AG08396 (cell line): ENCODE results near the gene KIAA1586.
A peak's percentile ranks its signal among the peaks of the same experiment; 100 is the strongest.
"Not testable (repeated sequence)": the region's sequence is repeated elsewhere in the genome, so short reads cannot be mapped to it uniquely, and the experiment has no call there.

Experiments
- DNase-seq: peaks from one replicate; pipeline ENCODE4 v3.0.0; 2012; ENCODE audit warnings: low spot score, mixed read lengths

Gene KIAA1586, protein sequence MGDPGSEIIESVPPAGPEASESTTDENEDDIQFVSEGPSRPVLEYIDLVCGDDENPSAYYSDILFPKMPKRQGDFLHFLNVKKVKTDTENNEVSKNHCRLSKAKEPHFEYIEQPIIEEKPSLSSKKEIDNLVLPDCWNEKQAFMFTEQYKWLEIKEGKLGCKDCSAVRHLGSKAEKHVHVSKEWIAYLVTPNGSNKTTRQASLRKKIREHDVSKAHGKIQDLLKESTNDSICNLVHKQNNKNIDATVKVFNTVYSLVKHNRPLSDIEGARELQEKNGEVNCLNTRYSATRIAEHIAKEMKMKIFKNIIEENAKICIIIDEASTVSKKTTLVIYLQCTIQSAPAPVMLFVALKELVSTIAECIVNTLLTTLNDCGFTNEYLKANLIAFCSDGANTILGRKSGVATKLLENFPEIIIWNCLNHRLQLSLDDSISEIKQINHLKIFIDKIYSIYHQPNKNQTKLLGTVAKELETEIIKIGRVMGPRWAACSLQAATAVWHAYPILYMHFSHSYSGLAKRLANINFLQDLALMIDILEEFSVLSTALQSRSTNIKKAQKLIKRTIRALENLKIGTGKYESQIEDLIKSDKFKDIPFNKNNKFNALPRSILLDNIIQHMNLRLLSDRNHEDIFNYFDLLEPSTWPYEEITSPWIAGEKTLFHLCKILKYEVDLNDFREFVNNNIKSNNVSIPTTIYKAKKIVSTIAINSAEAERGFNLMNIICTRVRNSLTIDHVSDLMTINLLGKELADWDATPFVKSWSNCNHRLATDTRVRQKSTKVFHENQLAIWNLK

DNA sequence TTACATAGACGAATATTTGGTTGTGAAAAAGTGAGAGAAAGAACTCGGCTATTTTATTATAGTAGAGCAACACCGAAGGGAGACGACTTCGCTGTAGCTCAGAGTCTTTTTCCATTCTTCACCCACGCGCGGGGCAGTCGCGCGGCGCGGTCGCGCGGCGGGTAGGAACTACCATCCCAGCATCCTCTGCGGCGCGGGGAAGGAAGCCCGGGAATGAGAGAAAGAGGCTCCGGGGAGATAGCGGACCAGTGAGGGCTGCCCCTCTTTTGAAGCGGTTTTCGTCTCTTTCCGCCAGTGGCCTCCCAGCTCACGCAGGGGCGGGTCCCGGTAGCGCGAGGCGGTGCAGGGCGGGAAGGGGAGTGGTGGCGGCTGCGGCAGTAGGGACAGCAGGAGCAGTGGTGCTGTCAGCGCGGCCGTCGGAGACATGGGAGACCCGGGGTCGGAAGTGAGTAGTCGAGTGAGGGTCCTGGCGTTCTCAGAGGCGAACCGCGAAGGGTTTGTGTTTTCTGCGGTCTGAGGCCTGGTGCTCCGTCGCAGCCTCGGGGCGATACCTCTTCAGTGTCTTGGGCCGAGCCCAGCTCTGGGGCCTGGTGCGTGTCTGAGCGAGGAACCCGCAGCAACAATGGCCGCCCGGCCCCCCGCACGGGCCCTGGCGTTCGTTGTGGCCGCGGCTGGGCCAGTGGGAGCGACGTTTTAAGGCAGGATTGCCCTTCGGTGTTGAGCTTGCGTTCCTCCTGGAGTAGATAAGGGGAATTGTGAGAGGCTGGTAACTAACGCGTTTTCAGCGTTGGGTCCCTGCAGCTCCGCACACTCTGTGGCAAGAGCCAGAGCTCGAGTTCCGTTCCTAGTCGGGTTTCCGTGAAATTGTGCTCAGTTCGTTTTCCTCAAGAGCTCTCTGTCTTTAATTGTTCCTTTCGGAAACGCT is at the start of gene KIAA1586:
TSS of gene KIAA1586 (plus strand) at position 362 of the 925 bp plus-strand sequence. CDS start at position 425, 63 bp downstream.
- DNase-seq = peak; percentile 91

DNA sequence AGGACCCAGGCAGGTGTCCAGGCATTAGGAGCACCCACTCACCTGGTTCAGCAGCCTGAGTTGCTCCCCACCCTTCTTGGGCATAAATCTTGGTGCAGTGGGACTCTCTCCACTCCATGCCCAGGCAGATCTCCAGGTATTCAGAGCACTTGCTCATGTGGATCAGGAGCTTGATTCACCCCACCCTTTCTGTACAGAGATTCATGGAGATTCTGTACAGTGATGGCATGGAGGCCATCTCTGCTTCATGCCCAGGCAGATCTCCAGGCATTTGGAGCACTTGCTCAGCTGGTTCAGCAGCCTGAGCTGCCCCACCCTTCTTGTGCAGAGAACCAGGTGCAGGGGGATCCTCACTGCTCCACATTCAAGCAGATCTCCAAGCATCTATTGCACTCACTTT is 47.4 kb upstream of the KIAA1586 start:
- DNase-seq = no peak

DNA sequence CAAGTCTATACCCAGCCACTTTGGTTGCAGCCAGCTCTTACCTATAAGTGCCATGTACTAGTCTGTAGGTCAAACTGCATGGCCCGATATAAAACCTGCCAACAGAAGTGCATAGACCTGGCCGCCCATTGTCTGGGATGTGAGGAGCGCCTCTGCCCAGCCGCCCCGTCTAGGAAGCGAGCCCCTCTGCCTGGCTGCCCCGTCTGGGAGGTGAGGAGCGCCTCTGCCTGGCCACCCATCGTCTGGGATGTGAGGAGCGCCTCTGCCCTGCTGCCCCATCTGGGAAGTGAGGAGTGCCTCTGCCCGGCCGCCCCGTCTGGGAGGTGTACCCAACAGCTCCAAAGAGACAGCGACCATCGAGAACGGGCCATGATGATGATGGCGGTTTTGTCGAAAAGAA is 46.7 kb upstream of the KIAA1586 start:
- DNase-seq = not testable (repeated sequence)

DNA sequence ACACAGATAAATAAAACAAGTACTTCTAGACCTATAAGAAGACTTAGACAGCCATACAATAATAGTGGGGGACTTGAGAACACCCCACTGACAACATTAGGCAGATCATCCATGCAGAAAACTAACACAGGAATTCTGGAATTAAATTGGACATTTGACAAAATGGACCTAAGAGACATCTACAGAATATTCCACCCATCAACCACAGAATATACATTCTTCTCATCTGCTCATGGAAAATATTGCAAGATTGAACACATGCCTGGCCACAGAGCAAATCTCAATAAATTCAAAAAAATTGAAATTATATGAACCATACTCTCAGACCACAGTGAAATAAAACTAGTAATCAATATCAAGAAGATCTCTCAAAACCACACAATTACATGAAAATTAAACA is 44.3 kb upstream of the KIAA1586 start:
- no peak for DNase-seq

DNA sequence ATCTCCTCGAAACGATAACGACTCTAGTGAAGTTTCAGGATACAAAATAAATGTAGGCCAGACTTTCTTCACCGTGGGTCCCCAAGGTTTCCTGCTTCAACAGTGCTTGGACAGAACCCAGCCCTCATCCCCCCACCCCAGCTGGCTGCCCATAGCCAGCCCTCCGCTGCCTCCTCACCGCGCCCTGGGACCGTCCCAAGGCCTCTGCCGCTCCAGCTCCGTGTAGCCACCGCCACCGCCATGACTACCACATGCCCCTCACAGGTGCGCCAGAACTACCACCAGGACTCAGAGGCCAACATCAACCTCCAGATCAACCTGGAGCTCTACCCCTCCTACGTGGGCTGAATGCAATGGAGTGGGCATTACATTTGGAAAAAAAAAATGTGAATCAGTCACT is 42.2 kb upstream of the KIAA1586 start:
- DNase-seq = no peak

DNA sequence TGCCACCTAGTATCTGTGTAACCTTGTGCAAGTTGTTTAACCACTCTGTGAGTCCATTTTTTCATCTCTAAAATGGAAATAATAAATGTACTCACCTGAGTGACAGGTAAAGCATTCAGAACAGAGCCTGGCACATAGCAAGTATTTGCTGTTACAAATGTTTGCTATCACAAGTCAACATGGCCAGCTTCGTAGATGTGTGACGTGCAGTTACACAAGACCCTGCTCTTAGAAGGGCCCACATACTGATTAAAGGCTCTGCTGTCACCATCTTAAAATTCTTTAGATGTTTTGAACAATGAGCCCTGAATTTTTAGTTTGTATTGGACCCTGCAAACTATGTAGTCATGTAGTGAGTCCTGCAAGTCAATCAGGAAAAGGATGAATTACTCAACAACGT is 40.4 kb upstream of the KIAA1586 start:
- no peak for DNase-seq

DNA sequence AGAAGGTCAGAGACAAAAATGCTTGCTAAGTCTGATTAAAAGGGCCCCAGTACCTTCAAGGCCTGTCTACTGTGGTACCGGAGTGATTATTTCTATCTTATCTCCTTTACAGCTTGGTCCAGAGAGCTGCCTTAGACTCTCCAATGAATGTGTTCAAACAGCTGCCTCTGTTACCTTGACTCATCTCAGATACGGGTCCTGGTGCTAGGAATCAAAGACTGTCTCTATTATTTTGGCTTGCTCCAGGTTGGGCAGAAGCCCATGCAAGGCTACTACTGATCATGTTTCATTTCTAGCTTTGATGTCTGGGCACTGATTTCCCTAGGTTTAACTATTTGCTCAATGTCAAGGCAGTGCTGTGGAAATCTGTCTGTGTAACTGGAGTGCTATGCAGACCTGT is 38.4 kb upstream of the KIAA1586 start:
- not testable (repeated sequence) for DNase-seq

DNA sequence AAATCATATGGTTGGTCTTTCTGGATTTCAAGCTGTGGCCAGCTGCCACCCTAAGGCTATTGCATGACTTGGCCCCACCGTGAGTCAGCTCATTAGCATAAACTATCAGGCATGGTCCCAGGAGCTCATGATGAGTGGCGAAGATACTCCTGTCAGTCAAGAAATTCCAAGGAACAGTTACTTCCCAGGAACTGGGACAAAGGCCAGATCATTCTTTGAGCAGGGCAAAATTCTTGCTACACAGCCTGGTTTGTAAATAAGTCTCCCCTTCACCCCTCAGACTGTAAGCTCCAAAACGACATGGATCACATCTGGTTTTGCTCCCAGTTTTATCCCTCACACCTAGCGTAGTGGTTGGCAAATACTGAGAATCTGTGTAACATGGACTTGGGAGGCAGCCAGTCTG is 33.0 kb upstream of the KIAA1586 start:
- peak; percentile 61 for DNase-seq

DNA sequence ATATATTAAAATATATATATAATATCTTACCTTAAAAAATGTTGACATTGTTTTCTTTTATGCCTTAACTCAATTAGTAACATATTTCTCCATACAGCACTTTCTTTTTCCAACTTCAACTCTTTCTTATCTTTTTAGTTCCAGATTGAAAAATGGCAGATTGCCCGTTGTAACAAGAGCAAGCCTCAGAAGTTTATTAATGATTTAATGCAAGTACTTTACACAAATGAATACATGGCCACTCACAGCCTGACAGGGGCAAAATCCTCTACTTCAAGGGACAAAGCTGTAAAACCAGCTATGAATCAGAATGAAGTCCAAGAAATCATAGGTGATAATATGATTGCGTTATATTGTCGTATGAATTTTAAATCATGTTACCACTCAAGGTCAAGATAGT is 29.4 kb upstream of the KIAA1586 start:
- no peak for DNase-seq

DNA sequence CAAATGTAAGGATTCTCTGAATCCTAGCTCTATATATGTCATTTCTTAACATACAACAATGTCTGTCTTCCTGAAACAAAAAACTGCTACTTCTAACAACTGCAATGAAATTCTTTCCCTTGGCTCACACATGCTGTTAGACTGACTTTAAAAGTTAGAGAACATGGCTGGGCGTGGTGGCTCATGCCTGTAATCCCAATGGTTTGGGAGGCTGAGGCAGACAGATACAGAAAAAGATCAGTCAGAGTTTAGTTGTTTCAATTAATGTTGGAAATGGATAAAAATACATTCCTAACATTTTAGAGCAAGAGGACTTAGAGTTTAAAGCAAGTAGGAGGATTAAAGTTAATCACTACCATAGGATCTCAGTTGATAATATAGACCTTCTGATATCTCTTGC is 28.7 kb upstream of the KIAA1586 start:
- DNase-seq = no peak

DNA sequence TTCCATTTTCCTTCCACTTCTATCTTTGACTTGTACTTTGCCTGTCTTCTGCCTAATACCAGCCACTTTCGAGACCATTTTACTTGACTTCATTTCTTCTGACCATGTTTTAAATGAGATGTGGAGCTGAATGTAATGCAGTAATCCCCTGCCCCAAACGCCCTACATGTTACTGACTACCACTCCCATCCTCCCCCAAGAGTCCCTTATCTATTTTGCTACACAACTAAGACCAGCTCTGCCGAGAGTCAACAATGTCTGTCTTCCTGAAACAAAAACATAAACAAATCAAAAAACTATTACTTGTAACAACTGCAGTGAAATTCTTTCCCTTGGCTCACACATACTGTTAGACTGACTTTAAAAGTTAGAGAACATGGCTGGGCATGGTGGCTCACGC is 27.1 kb upstream of the KIAA1586 start:
- no peak for DNase-seq

DNA sequence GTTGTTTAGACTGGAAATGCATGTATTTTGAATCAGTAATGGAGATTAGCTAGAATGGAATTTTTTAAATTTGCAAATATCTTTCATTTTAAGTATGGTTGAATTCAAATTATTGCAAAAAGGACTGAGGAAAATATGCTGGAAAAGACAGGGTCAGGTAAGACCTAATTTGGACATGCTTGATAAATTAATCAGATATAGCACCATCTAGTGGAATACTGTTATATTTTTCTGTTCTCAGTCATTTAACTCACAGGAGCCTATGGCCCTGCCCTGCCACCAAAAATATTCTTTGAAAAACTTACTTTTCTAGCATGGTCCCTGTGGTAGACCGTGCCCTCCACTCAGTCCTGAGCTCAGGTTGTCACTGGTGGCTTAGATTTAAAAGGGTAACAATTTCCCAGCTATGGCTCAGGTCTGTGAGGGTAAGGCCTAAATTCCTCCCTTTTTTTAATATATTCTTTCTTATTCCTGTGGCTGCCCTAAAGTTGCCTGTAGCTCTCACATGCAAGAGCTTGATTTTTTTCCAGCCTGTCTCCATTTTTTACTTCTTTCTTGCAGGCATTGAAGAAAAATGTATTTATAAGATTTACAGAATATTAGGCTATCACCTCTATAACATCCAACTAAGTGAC is 25.3 kb upstream of the KIAA1586 start:
- peak; percentile 51 for DNase-seq

DNA sequence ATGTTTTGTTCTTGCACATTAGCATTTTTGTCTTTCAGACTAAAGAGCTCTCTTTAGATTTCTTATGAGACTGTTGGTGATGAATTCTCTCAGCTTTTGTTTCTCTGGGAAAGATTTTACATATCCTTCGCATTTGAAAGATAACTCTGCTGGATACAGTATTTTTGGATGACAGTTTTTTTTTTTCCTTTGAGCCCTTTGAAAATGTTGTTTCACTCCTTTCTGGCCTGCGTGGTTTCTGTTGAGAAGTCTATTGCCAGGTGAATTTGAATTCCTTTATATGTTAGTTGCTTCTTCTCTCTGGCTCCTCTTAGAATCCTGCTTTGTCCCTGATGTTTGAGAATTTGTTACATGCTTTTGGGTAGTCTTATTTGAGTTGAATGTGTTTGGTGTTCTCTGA is 22.2 kb upstream of the KIAA1586 start:
- DNase-seq = no peak

DNA sequence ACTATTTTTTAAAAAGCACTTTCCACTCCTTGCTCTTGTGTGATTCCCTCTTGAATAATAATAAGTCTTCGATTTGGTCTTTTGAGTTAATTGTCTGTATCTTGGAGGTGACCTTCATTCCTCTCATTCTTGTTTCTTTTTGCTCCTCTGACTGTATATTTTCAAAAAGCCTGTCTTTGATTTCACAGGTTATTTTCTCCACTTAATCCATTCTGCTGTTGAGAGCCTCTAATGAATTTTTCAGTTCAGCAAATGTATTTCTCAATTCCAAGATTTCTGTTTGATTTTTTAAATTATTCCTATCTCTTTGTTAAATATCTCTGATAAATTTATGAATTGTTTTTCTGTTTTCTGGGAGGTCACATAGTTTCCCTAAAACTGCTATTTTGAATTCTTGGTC is 21.7 kb upstream of the KIAA1586 start:
- DNase-seq = no peak

DNA sequence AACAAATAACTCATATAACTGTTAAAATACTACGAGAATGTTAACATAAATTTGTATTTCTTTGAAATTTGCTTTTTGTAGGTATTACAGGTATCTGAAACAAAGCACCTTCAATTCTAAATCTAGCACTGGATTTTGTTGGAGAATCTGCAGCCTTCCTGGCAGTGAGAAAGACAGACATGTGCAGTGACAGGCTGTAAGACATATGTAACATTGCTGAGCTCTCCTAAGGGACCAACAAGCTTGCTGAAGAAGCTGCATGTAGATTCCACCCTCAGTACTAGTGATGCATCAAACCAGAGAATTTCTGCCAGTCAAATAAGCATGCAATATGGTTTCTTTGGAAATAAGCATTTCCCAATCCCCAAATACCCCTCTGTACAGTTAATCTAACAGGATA is 20.5 kb upstream of the KIAA1586 start:
- DNase-seq = no peak

DNA sequence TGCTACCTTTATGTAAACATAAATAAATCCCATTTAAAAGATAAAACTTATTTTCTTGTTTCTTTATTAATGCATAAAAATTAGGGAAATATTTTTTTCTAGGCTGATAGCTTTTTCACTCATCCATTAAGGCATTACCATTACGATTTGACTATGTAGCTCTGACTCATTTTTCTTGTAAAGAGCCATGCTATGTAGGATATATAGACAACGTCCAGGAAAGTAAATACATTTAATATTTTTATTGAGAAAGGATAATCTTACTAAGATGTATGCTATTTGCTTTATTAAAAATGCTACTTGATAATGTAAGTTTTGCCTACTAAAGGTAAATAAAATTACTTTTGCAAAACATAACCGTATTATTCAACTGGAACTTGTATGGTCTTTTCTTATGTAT is 19.2 kb upstream of the KIAA1586 start:
- DNase-seq = no peak

DNA sequence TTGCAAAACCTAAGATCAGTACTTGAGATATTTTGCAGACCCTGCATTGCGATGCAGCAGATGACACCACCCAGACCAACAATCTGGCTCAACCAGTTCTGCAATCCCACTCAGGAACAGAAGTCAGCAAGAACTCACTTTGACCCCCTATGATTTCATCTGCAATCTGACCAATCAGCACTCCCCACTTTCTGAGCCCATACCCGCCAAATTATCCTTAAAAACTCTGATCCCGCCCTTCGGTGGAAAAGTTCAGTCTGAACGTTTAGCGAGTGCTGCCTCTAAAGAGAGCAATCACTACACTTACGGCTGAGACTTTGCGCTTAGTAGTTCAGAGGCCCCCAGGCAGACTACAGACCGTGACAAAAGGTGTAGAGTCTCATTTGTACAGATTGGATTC is 17.3 kb upstream of the KIAA1586 start:
- DNase-seq = no peak

DNA sequence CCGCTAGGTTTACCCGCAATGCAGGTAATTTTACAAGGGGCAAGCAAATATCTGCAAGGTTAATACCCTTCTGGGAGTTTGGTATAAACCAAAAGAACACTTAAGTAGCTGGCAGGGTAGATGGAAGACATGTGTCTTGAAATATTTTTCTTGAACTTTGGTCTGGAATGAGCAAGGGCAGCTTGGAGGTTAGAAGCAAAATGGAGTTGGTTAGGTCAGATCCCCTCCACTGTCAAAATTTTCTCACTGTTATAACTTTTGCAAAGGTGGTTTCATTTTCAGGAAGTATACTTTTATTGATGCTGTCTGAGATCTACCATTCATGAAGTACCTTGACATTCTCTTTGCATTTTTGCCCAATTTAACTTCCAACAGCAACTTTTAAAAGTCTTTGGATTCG is 13.3 kb upstream of the KIAA1586 start:
- no peak for DNase-seq

DNA sequence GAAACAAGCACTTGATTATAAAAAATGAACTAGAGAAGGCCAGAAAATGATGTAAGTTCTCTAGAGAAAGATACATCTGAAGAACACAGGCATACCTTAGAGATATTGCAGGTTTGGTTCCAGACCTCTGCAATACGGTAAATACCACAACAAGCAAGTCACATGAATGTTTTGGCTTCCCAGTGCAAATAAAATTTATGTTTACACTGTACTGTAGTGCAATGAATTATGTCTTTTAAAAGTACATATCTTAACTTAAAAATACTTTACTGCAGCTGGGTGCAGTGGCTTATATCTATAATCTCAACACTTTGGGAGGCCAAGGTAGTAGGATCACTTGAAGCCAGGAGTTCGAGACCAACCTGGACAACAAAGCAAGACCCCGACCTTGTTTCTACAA is 10.9 kb upstream of the KIAA1586 start:
- no peak for DNase-seq

DNA sequence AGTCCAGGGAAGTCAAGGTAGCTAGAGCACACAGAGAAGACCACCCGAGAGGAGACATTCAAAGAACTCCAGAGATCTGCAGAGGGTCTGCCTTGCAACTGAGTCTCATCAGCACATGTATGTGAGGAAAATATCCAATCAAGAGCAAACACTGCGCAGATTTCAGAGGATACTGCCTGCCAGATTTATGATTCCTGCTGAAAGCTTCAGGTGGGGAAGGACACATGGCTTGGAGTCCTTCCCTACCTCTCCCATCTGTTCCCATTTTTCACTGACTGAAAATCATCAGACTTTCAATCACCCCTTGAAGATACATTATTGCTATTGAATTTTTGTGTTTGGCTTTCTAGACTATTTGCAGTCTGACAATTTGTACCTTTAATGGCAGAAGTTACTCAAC is 7.6 kb upstream of the KIAA1586 start:
- no peak for DNase-seq

DNA sequence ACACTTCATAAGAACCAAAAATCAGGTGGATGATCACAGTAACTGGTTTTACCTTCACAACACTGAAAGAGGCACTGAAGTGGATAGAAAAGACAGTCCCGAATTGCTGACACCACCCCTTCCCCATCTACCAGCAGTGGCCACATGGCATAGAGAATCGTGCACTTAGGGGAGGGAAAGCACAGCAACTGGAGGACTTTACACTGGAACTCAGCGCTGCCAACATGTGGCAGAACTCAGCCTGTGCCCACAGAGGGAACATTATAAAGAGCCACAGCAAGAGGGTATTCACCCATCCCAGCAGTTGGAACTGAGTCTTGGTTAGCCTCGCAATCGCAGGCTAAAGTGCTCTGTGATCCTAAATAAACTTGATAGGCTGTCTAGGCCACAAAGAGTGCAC is 6.5 kb upstream of the KIAA1586 start:
- no peak for DNase-seq

DNA sequence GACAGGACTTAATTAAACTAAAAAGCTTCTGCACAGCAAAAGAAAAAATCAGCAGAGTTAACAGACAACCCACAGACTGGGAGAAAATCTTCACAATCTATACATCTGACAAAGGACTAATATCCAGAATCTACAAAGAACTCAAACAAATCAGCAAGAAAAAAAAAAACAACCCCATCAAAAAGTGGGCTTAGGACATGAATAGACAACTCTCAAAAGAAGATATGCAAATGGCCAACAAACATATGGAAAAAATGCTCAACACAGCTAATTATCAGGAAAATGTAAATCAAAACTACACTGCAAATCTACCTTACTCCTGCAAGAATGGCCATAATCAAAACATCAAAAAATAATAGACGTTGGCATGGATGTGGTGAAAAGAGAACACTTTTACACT is 2.4 kb upstream of the KIAA1586 start:
- DNase-seq = not testable (repeated sequence)
